AG10803 (cell line): Measurements from ENCODE around the gene MAGED4B.
"Not testable (repeated sequence)": the region's sequence is repeated elsewhere in the genome, so short reads cannot be mapped to it uniquely, and the experiment has no call there.

Experiments used
- DNase-seq: peaks from one replicate; pipeline ENCODE4 v3.0.0; 2010; ENCODE audit warnings: low read depth
- H3K4me3 ChIP-seq: 2 replicates; pipeline ENCODE4 v1.5.1; 2011; ENCODE audit warnings: mild to moderate bottlenecking, low read length, control low read depth
- CTCF ChIP-seq: conservative IDR thresholded peaks from 2 replicates; pipeline ENCODE4 v1.5.1; 2011; ENCODE audit warnings: mild to moderate bottlenecking, low read length, control low read depth, inconsistent platforms

Gene MAGED4B

GRCh38 chrX:52068666-52069640, at the start of gene MAGED4B:
Gene MAGED4B, minus strand, starts transcription at chrX:52069183. Its CDS starts 1,011 bp downstream, at chrX:52068172.
- H3K4me3 ChIP-seq, DNase-seq: not testable (repeated sequence)

- peak; percentile 16 for DNase-seq
- no peak for TF ChIP-seq CTCF
Observed at GRCh38 chrX:52118262-52118661, 49.3 kb upstream of the MAGED4B start.

GRCh38 chrX:52082578-52082977, 13.6 kb upstream of the MAGED4B start:
- DNase-seq: peak; percentile 37
- TF ChIP-seq CTCF: no peak
- H3K4me3 ChIP-seq: no peak overlapping the region

More at GRCh38 chrX:52118262-52118661, 49.3 kb upstream of the MAGED4B start:
- no peak overlapping the region for H3K4me3 ChIP-seq

- no peak overlapping the region for H3K4me3 ChIP-seq
- no peak for DNase-seq
- TF ChIP-seq CTCF: no peak
Observed at GRCh38 chrX:52078131-52078530, 9.1 kb upstream of the MAGED4B start.

- not testable (repeated sequence) for H3K4me3 ChIP-seq, DNase-seq
Observed at GRCh38 chrX:52042288-52042687, 26.7 kb downstream of the MAGED4B start.

GRCh38 chrX:52034211-52034610, 34.8 kb downstream of the MAGED4B start:
- H3K4me3 ChIP-seq: no peak overlapping the region
- DNase-seq: no peak
- no peak for TF ChIP-seq CTCF

- no peak for TF ChIP-seq CTCF
- no peak for DNase-seq
- no peak overlapping the region for H3K4me3 ChIP-seq
Observed at GRCh38 chrX:52031371-52031770, 37.6 kb downstream of the MAGED4B start.

- DNase-seq: no peak
- TF ChIP-seq CTCF: no peak
- H3K4me3 ChIP-seq: no peak overlapping the region
Observed at GRCh38 chrX:52015794-52016193, 53.2 kb downstream of the MAGED4B start.
